Keratinocyte (primary cell): ENCODE data around the gene XCR1.

Experiments used
- CTCF ChIP-seq, 3 experiments: IDR thresholded peaks in 1 of 3; conservative IDR thresholded peaks in 1 of 3; optimal IDR thresholded peaks in 1 of 3; 2 replicates in 2 of 3; 3 replicates in 1 of 3; pipeline versions ENCODE3 to v1.5.1; 2011; ENCODE audit warnings: low read length in 3 of 3, mild to moderate bottlenecking in 3 of 3, moderate library complexity in 2 of 3, control low read depth in 1 of 3, inconsistent platforms in 1 of 3; ENCODE audit not compliant: insufficient read depth in 2 of 3; ENCODE audit errors: extremely low read depth in 1 of 3
- EZH2 ChIP-seq: IDR thresholded peaks from one replicate; pipeline ENCODE4 v1.6.1; 2012; ENCODE audit warnings: inconsistent platforms, mild to moderate bottlenecking, low read length, moderate library complexity

- TF ChIP-seq CTCF (optimal IDR thresholded peaks at IDR 0.05 in 1 of 3, IDR thresholded peaks at IDR 0.05 in 1 of 3, conservative IDR thresholded peaks at IDR 0.05 in 1 of 3; ENCODE audit: extremely low read depth in 1 of 3, insufficient read depth in 2 of 3, low read length in 3 of 3) = no peak
- TF ChIP-seq EZH2 = no peak
Observed at GRCh38 chr3:45983770-45984169, 43.5 kb downstream of the XCR1 start.
